AG08395 (cell line): ENCODE data around the gene KCNJ12.
"Not testable (repeated sequence)": the region's sequence is repeated elsewhere in the genome, so short reads cannot be mapped to it uniquely, and the experiment has no call there.

ENCODE experiments used
- DNase-seq: peaks from one replicate; pipeline ENCODE4 v3.0.0; 2012; ENCODE audit warnings: mixed read lengths, low spot score

The KCNJ12 gene

GRCh38 chr17:21349358-21350050 lies 26.7 kb upstream of the KCNJ12 start:
- not testable (repeated sequence) for DNase-seq

- DNase-seq, result not testable (repeated sequence)
Measured at GRCh38 chr17:21350495-21350894, 25.7 kb upstream of the KCNJ12 start.

GRCh38 chr17:21351366-21352065 lies 24.6 kb upstream of the KCNJ12 start:
- no peak for DNase-seq

GRCh38 chr17:21352221-21352980 lies 23.8 kb upstream of the KCNJ12 start:
- no peak for DNase-seq

GRCh38 chr17:21352981-21353265 lies 23.2 kb upstream of the KCNJ12 start:
- no peak for DNase-seq

- peak; percentile 51 for DNase-seq
Measured at GRCh38 chr17:21353326-21354010, 22.7 kb upstream of the KCNJ12 start.

- DNase-seq, result no peak
Measured at GRCh38 chr17:21354796-21355385, 21.3 kb upstream of the KCNJ12 start.

GRCh38 chr17:21355586-21355985 lies 20.6 kb upstream of the KCNJ12 start:
- no peak for DNase-seq

GRCh38 chr17:21356537-21357127 lies 19.5 kb upstream of the KCNJ12 start:
- no peak for DNase-seq

- no peak for DNase-seq
Measured at GRCh38 chr17:21357281-21357680, 18.9 kb upstream of the KCNJ12 start.

GRCh38 chr17:21357696-21358656 lies 18.2 kb upstream of the KCNJ12 start:
- no peak for DNase-seq

GRCh38 chr17:21358682-21359482 lies 17.3 kb upstream of the KCNJ12 start:
- peak; percentile 69 for DNase-seq

- DNase-seq, result no peak
Measured at GRCh38 chr17:21359483-21359840, 16.7 kb upstream of the KCNJ12 start.

GRCh38 chr17:21360048-21360447 lies 16.1 kb upstream of the KCNJ12 start:
- DNase-seq, result no peak

- no peak for DNase-seq
Measured at GRCh38 chr17:21361020-21361809, 14.9 kb upstream of the KCNJ12 start.

GRCh38 chr17:21362331-21362931 lies 13.7 kb upstream of the KCNJ12 start:
- no peak for DNase-seq

- no peak for DNase-seq
Measured at GRCh38 chr17:21363776-21364642, 12.1 kb upstream of the KCNJ12 start.

- DNase-seq, result no peak
Measured at GRCh38 chr17:21365016-21365415, 11.1 kb upstream of the KCNJ12 start.
